Measurements from ENCODE around the gene ATF7. TPM values are rescaled to one million over a fixed set of nuclear protein-coding genes. Genes with fewer than 3 reads are reported as not detected.

ATF7 gene
- total and polyA plus RNA-seq, 8 donors, result 48.7 to 72.5 (median 63.4) TPM

- ATAC-seq, result no peak
- no peak for TF ChIP-seq CTCF (IDR thresholded peaks at IDR 0.05)
- Histone ChIP-seq H3K27ac (peak overlapping the region in 1 of 2 donors; percentile 33), H3K27me3 (no peaks in the 10 kb centered on the region), H3K4me1 (peaks cover 0 to 36% of the 10 kb centered on the region in 2 donors), H3K9me3 (no peaks in the 10 kb centered on the region), H3K36me3 (peaks cover 0 to 100% of the 10 kb centered on the region in 2 donors), H3K4me3 (no peak overlapping the region)
- intact Hi-C loops (cut with DNase I), result no loop called here
- no peak for DNase-seq
Observed at GRCh38 chr12:53479331-53479730, 146.9 kb downstream of the ATF7 start.

- ATAC-seq (no peak), DNase-seq (no peak)
- intact Hi-C loops (cut with DNase I), result no loop called here
- H3K4me3 ChIP-seq, result no peak overlapping the region
- H3K27me3 ChIP-seq, result no peaks in the 10 kb centered on the region
- peaks cover 0 to 40% of the 10 kb centered on the region in 2 donors for H3K4me1 ChIP-seq
- peaks cover 0 to 100% of the 10 kb centered on the region in 2 donors for H3K36me3 ChIP-seq
- H3K27ac ChIP-seq, result peak overlapping the region in 1 of 2 donors; percentile 33
- TF ChIP-seq CTCF (IDR thresholded peaks at IDR 0.05), result no peak
- no peaks in the 10 kb centered on the region for H3K9me3 ChIP-seq
Observed at GRCh38 chr12:53478865-53479264, 147.3 kb downstream of the ATF7 start.

- H3K27me3 ChIP-seq, result no peaks in the 10 kb centered on the region
- intact Hi-C loops (cut with DNase I), result no loop called here
- TF ChIP-seq CTCF (IDR thresholded peaks at IDR 0.05), result peak in 1 of 2 donors; percentile 11
- ATAC-seq (no peak), DNase-seq (no peak)
- no peaks in the 10 kb centered on the region for H3K9me3 ChIP-seq
- H3K4me1 ChIP-seq, result peaks cover 13 to 52% of the 10 kb centered on the region in 2 donors
- peaks cover 0 to 100% of the 10 kb centered on the region in 2 donors for H3K36me3 ChIP-seq
- H3K27ac ChIP-seq, result no peak overlapping the region
- no peak overlapping the region for H3K4me3 ChIP-seq
Observed at GRCh38 chr12:53476769-53477209, 149.4 kb downstream of the ATF7 start.

GRCh38 chr12:53474819-53475218 is 151.4 kb downstream of the ATF7 start:
- Histone ChIP-seq H3K4me1 (peaks cover 13 to 39% of the 10 kb centered on the region in 2 donors), H3K27ac (peak overlapping the region in 1 of 2 donors; percentile 18), H3K4me3 (no peak overlapping the region), H3K36me3 (peaks cover 0 to 100% of the 10 kb centered on the region in 2 donors), H3K9me3 (no peaks in the 10 kb centered on the region), H3K27me3 (no peaks in the 10 kb centered on the region)
- no peak for TF ChIP-seq CTCF (IDR thresholded peaks at IDR 0.05)
- intact Hi-C loops (cut with DNase I), result no loop called here
- ATAC-seq (no peak), DNase-seq (no peak)

GRCh38 chr12:53474077-53474476 is 152.1 kb downstream of the ATF7 start:
- H3K9me3 ChIP-seq, result no peaks in the 10 kb centered on the region
- peaks cover 13 to 39% of the 10 kb centered on the region in 2 donors for H3K4me1 ChIP-seq
- DNase-seq (no peak), ATAC-seq (no peak)
- no peaks in the 10 kb centered on the region for H3K27me3 ChIP-seq
- intact Hi-C loops (cut with DNase I), result no loop called here
- no peak for TF ChIP-seq CTCF (IDR thresholded peaks at IDR 0.05)
- peak overlapping the region in 1 of 2 donors; percentile 18 for H3K27ac ChIP-seq
- peaks cover 0 to 100% of the 10 kb centered on the region in 2 donors for H3K36me3 ChIP-seq
- H3K4me3 ChIP-seq, result no peak overlapping the region

Measured in left lung (tissue), 10 donors.